Hepatocyte (in vitro differentiated cells): Measurements from ENCODE around the gene LMCD1. TPM values are rescaled to one million over a fixed set of nuclear protein-coding genes. Genes with fewer than 3 reads are reported as not detected.
"Not testable (repeated sequence)": the region's sequence is repeated elsewhere in the genome, so short reads cannot be mapped to it uniquely, and the experiment has no call there.

Source experiments
- DNase-seq: peaks from one replicate; pipeline ENCODE4 v3.0.0-alpha.2; 2016; ENCODE audit warnings: low spot score
- H2AFZ ChIP-seq: fragments of 200-600 bp; sonication (generic); 2 replicates; pipeline ENCODE4 v1.6.0; 2016; ENCODE audit warnings: antibody characterized with exemption, mild to moderate bottlenecking
- H3K27ac ChIP-seq: fragments of 200-600 bp; sonication (generic); 2 replicates; pipeline ENCODE4 v1.5.1; 2016; ENCODE audit warnings: mild to moderate bottlenecking
- H3K27me3 ChIP-seq: fragments of 200-600 bp; sonication (generic); 2 replicates; pipeline ENCODE4 v1.6.1; 2016
- H3K36me3 ChIP-seq: fragments of 200-600 bp; sonication (generic); replicated peaks from 2 replicates; pipeline ENCODE4 v1.5.1; 2016; ENCODE audit warnings: low read depth; ENCODE audit not compliant: insufficient read depth
- H3K4me1 ChIP-seq: fragments of 200-600 bp; sonication (generic); 2 replicates; pipeline ENCODE4 v1.5.1; 2016; ENCODE audit warnings: mild to moderate bottlenecking, moderate library complexity; ENCODE audit not compliant: insufficient read depth
- H3K4me2 ChIP-seq: fragments of 200-600 bp; sonication (generic); 2 replicates; pipeline ENCODE4 v1.6.0; 2016
- H3K4me3 ChIP-seq: fragments of 200-600 bp; sonication (generic); 2 replicates; pipeline ENCODE4 v1.5.1; 2016; ENCODE audit warnings: mild to moderate bottlenecking
- H3K79me2 ChIP-seq: fragments of 200-600 bp; sonication (generic); 2 replicates; pipeline ENCODE4 v1.6.0; 2017; ENCODE audit warnings: mild to moderate bottlenecking
- H3K9me2 ChIP-seq: fragments of 200-600 bp; sonication (generic); replicated peaks from 2 replicates; pipeline ENCODE4 v1.6.0; 2017; ENCODE audit warnings: mild to moderate bottlenecking; ENCODE audit not compliant: insufficient read depth
- H3K9me3 ChIP-seq: fragments of 200-600 bp; sonication (generic); 2 replicates; pipeline ENCODE4 v1.5.1; 2016; ENCODE audit warnings: low read depth, mild to moderate bottlenecking
- H4K20me1 ChIP-seq: fragments of 200-600 bp; sonication (generic); 2 replicates; pipeline ENCODE4 v1.6.0; 2016; ENCODE audit warnings: mild to moderate bottlenecking; ENCODE audit not compliant: insufficient read depth, poor library complexity, severe bottlenecking
- EZH2 ChIP-seq: fragments of 200-600 bp; sonication (generic); IDR thresholded peaks from 2 replicates; pipeline ENCODE4 v1.6.1; 2016; ENCODE audit warnings: antibody characterized with exemption, mild to moderate bottlenecking, borderline replicate concordance
- EZH2phosphoT487 ChIP-seq: fragments of 200-600 bp; sonication (generic); IDR thresholded peaks from one replicate; pipeline ENCODE4 v1.6.1; 2018; ENCODE audit warnings: antibody characterized with exemption, mild to moderate bottlenecking, low read depth, moderate library complexity; ENCODE audit not compliant: unreplicated experiment, severe bottlenecking
- WGBS: methylation state at CpG from one replicate; pipeline ENCODE4 v1.1.6; 2016; ENCODE audit warnings: low lambda C conversion rate; ENCODE audit errors: missing lambda C conversion rate; 5-methylcytosine and 5-hydroxymethylcytosine counted together
- polyA plus RNA-seq: library from polyadenylated mRNA; unstranded; fragments of >200 nt; fragmentation: Nextera tagmentation; extraction: Ambion mirVana; gene quantifications from 2 replicates; pipeline ENCODE4 v1.2.1, GENCODE V29; 2016
- total RNA-seq: library from RNA; depleted of rRNA; stranded (reverse); fragments of >200 nt; gene quantifications from 2 replicates; pipeline ENCODE4 v1.2.3, GENCODE V29; 2014
- TF ChIP-seq, protein P1 (sequence below): fragments of 200-600 bp; sonication (generic); IDR thresholded peaks from 2 replicates; pipeline ENCODE4 v1.5.1; 2016; ENCODE audit warnings: antibody characterized with exemption, mild to moderate bottlenecking; ENCODE audit not compliant: poor library complexity

The LMCD1 gene
- total and polyA plus RNA-seq, 2 experiments from 2014 or later: 195 to 347 TPM

DNA sequence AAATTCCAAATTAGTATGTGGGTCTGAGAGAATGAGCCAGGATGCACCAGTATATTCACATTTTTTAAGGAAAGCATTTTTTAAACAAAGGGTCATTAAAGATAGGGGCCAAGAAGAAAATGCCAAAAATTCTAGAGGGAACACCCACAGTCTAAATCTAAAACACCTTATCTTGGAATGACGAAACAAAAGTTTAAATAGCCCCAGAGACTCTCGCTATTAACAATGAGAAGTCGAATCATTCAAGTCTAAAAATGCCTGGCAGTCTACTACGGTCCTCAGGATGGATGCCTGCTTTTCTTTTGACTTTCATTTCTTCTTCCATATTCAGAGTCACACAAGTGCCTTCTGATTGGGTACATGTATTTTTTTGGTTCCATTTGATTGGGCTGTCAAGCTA lies 76.7 kb downstream of the LMCD1 start:
- Histone ChIP-seq H3K27me3 (no peaks in the 10 kb centered on the region), H3K4me2 (no peak overlapping the region), H3K9me3 (no peaks in the 10 kb centered on the region), H3K4me3 (no peak overlapping the region), H3K79me2 (no peaks in the 10 kb centered on the region), H2AFZ (no peak overlapping the region), H3K9me2 (no peaks in the 10 kb centered on the region), H3K27ac (no peak overlapping the region), H3K36me3 (no peaks in the 10 kb centered on the region), H3K4me1 (no peaks in the 10 kb centered on the region), H4K20me1 (no peaks in the 10 kb centered on the region)
- no peak for TF ChIP-seq EZH2
- TF ChIP-seq, protein P1, sequence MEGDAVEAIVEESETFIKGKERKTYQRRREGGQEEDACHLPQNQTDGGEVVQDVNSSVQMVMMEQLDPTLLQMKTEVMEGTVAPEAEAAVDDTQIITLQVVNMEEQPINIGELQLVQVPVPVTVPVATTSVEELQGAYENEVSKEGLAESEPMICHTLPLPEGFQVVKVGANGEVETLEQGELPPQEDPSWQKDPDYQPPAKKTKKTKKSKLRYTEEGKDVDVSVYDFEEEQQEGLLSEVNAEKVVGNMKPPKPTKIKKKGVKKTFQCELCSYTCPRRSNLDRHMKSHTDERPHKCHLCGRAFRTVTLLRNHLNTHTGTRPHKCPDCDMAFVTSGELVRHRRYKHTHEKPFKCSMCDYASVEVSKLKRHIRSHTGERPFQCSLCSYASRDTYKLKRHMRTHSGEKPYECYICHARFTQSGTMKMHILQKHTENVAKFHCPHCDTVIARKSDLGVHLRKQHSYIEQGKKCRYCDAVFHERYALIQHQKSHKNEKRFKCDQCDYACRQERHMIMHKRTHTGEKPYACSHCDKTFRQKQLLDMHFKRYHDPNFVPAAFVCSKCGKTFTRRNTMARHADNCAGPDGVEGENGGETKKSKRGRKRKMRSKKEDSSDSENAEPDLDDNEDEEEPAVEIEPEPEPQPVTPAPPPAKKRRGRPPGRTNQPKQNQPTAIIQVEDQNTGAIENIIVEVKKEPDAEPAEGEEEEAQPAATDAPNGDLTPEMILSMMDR: no peak
- DNase-seq: no peak
- WGBS: 89% methylated on average over 4 of the region's 4 CpGs

DNA sequence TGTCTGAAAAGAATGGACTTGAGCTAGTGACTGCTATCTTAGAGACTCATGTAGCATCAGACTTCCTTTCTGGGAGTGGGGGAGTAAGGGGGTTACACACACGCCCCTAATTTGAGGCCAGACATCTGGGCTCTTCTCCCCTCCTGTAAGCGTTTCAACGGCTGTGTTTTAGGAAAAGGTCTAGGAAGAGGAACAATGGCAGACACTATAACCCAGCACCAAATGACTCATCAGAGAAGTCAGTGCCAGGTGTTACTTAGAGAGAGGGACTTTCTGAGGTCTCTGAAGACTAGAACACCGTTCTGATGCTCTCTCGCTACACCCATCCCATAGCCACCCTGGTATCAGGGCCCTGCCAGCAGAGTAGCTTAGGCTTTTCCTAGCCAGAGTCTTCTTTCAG lies 77.5 kb downstream of the LMCD1 start:
- Histone ChIP-seq H3K27ac (no peak overlapping the region), H3K9me2 (no peaks in the 10 kb centered on the region), H3K36me3 (no peaks in the 10 kb centered on the region), H3K9me3 (no peaks in the 10 kb centered on the region), H2AFZ (no peak overlapping the region), H3K79me2 (no peaks in the 10 kb centered on the region), H4K20me1 (no peaks in the 10 kb centered on the region), H3K27me3 (no peaks in the 10 kb centered on the region), H3K4me2 (no peak overlapping the region), H3K4me1 (no peaks in the 10 kb centered on the region), H3K4me3 (no peak overlapping the region)
- no peak for DNase-seq
- no peak for TF ChIP-seq EZH2phosphoT487
- TF ChIP-seq, protein P1: no peak
- no peak for TF ChIP-seq EZH2
- 86% methylated on average over 5 of the region's 5 CpGs for WGBS

DNA sequence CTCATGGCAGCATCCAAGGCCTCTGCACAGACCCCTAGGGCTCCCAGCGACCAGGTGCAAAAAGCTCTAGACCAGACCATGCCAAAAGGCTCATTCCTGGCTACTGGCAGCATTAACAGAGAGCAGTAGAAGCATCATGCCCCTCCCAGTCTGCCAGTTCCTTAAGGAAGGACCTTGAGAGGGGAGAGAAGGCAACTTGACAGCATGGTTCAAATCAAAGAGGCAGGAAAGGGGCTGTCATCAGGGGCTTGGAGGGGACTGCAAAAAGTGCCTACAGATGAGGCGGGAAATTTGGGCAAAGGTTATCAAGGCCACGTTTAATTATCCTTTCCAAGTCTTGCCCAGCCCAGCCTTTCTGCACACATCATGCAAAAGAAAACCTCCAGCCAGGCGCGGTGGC lies 78.3 kb downstream of the LMCD1 start:
- no peaks in the 10 kb centered on the region for H3K9me3 ChIP-seq

DNA sequence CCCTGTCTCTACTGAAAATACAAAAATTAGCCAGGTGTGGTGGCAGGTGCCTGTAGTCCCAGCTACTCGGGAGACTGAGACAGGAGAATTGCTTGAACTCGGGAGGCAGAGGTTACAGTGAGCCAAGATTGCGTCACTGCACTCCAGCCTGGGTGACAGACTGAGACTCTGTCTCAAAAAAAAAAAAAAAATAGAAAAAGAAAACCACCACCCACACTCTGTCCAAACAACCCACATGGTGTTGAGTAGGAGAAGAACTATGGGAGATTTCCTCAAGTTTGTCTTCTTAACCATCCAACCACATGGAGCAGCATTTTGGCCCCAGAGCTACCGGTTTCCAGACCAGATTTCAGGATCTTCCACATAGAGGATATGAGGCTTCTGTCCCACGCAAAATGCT lies 78.8 kb downstream of the LMCD1 start:
- WGBS: 84% methylated on average over 5 of the region's 5 CpGs
- H3K4me1 ChIP-seq: not testable (repeated sequence)

More for the DNA sequence above, 78.3 kb downstream of the LMCD1 start:
- Histone ChIP-seq H4K20me1 (no peaks in the 10 kb centered on the region), H3K9me2 (no peaks in the 10 kb centered on the region), H3K79me2 (no peaks in the 10 kb centered on the region), H3K27ac (no peak overlapping the region), H3K4me2 (no peak overlapping the region), H2AFZ (no peak overlapping the region), H3K36me3 (no peaks in the 10 kb centered on the region), H3K4me1 (no peaks in the 10 kb centered on the region), H3K4me3 (no peak overlapping the region), H3K27me3 (no peaks in the 10 kb centered on the region)
- no peak for DNase-seq
- TF ChIP-seq EZH2 (no peak), EZH2phosphoT487 (no peak)
- TF ChIP-seq, protein P1: no peak
- WGBS: 82% methylated on average over 5 of the region's 5 CpGs

More for the DNA sequence above, 78.8 kb downstream of the LMCD1 start:
- H3K79me2 ChIP-seq, H3K9me2 ChIP-seq, H3K9me3 ChIP-seq, H3K4me3 ChIP-seq, H3K27ac ChIP-seq, H3K27me3 ChIP-seq, DNase-seq, H3K4me2 ChIP-seq, H3K36me3 ChIP-seq, H4K20me1 ChIP-seq, H2AFZ ChIP-seq: not testable (repeated sequence)
